ENCODE results near the gene SLC44A5.
"Not testable (repeated sequence)": the region's sequence is repeated elsewhere in the genome, so short reads cannot be mapped to it uniquely, and the experiment has no call there.

SLC44A5 gene

GRCh38 chr1:75520862-75521475, 89.9 kb downstream of the SLC44A5 start:
- no peak for DNase-seq

GRCh38 chr1:75519651-75520427, 91.1 kb downstream of the SLC44A5 start:
- DNase-seq, result no peak

- no peak for DNase-seq
These were observed 92.2 kb downstream of the SLC44A5 start for GRCh38 chr1:75518686-75519085.

GRCh38 chr1:75514270-75514669, 96.6 kb downstream of the SLC44A5 start:
- no peak for DNase-seq

GRCh38 chr1:75506976-75507375, 103.9 kb downstream of the SLC44A5 start:
- no peak for DNase-seq

GRCh38 chr1:75503221-75503974, 107.5 kb downstream of the SLC44A5 start:
- no peak for DNase-seq

GRCh38 chr1:75502776-75503175, 108.1 kb downstream of the SLC44A5 start:
- DNase-seq, result no peak

GRCh38 chr1:75501577-75502295, 109.2 kb downstream of the SLC44A5 start:
- DNase-seq, result no peak

GRCh38 chr1:75492011-75492410, 118.9 kb downstream of the SLC44A5 start:
- DNase-seq, result no peak

- DNase-seq, result no peak
These were observed 123.5 kb downstream of the SLC44A5 start for GRCh38 chr1:75487399-75487798.

- no peak for DNase-seq
These were observed 126.1 kb downstream of the SLC44A5 start for GRCh38 chr1:75484789-75485188.

GRCh38 chr1:75482951-75483350, 128.0 kb downstream of the SLC44A5 start:
- no peak for DNase-seq

GRCh38 chr1:75476486-75476885, 134.4 kb downstream of the SLC44A5 start:
- DNase-seq, result not testable (repeated sequence)

GRCh38 chr1:75475696-75476095, 135.2 kb downstream of the SLC44A5 start:
- DNase-seq, result no peak

GRCh38 chr1:75472971-75473603, 137.8 kb downstream of the SLC44A5 start:
- no peak for DNase-seq

- DNase-seq, result no peak
These were observed 138.6 kb downstream of the SLC44A5 start for GRCh38 chr1:75472089-75472970.

- no peak for DNase-seq
These were observed 139.7 kb downstream of the SLC44A5 start for GRCh38 chr1:75471252-75471651.

- DNase-seq, result no peak
These were observed 140.5 kb downstream of the SLC44A5 start for GRCh38 chr1:75470448-75470847.

GRCh38 chr1:75469586-75470173, 141.2 kb downstream of the SLC44A5 start:
- no peak for DNase-seq

- no peak for DNase-seq
These were observed 149.0 kb downstream of the SLC44A5 start for GRCh38 chr1:75461808-75462325.

- DNase-seq, result no peak
These were observed 160.9 kb downstream of the SLC44A5 start for GRCh38 chr1:75449998-75450397.
